Parathyroid adenoma (tissue), 2 donors: ENCODE results near the gene CXCL1.

Experiments used
- H2AFZ ChIP-seq: fragments of 300-600 bp; sonication (generic); one replicate; pipeline ENCODE4 v1.7.0; 2017; ENCODE audit warnings: antibody characterized with exemption, mild to moderate bottlenecking
- H3K27ac ChIP-seq: fragments of 300-600 bp; sonication (generic); one replicate; pipeline ENCODE4 v1.7.0; 2017
- H3K27me3 ChIP-seq: fragments of 300-600 bp; sonication (generic); one replicate; pipeline ENCODE4 v1.7.0; 2017; ENCODE audit warnings: low read length; ENCODE audit not compliant: control insufficient read depth, insufficient read depth
- H3K36me3 ChIP-seq: fragments of 300-600 bp; sonication (generic); one replicate; pipeline ENCODE4 v1.7.0; 2017; ENCODE audit warnings: low read length; ENCODE audit not compliant: control insufficient read depth, insufficient read depth
- H3K4me1 ChIP-seq: fragments of 300-600 bp; sonication (generic); one replicate; pipeline ENCODE4 v1.7.0; 2017; ENCODE audit warnings: control low read depth
- H3K4me2 ChIP-seq: fragments of 300-600 bp; sonication (generic); one replicate; pipeline ENCODE4 v1.7.0; 2017; ENCODE audit warnings: low read length
- H3K4me3 ChIP-seq: fragments of 300-600 bp; sonication (generic); one replicate; pipeline ENCODE4 v1.7.0; 2017; ENCODE audit warnings: low read depth, low read length
- H3K79me2 ChIP-seq: fragments of 300-600 bp; sonication (generic); one replicate; pipeline ENCODE4 v1.7.0; 2017; ENCODE audit warnings: control low read depth
- H3K9ac ChIP-seq: fragments of 300-600 bp; sonication (generic); one replicate; pipeline ENCODE4 v1.7.0; 2017; ENCODE audit warnings: mild to moderate bottlenecking
- H3K9me3 ChIP-seq: fragments of 300-600 bp; sonication (generic); one replicate; pipeline ENCODE4 v1.7.0; 2017; ENCODE audit warnings: low read length; ENCODE audit not compliant: control insufficient read depth
- CTCF ChIP-seq: fragments of 300-600 bp; sonication (generic); IDR thresholded peaks from one replicate; pipeline ENCODE4 v1.7.0; 2017; ENCODE audit warnings: antibody characterized with exemption, mild to moderate bottlenecking
- donor health status: primary hyperparathyroidism.

CXCL1 gene

GRCh38 chr4:73848183-73848777, 20.9 kb upstream of the CXCL1 start:
- H2AFZ ChIP-seq, result no peak overlapping the region
- no peaks in the 10 kb centered on the region for H3K4me1 ChIP-seq
- H3K27ac ChIP-seq, result no peak overlapping the region
- no peaks in the 10 kb centered on the region for H3K79me2 ChIP-seq
- no peaks in the 10 kb centered on the region for H3K36me3 ChIP-seq
- no peak for TF ChIP-seq CTCF
- no peak overlapping the region for H3K4me2 ChIP-seq
- H3K9me3 ChIP-seq, result no peaks in the 10 kb centered on the region
- H3K27me3 ChIP-seq, result no peaks in the 10 kb centered on the region
- no peak overlapping the region for H3K4me3 ChIP-seq
- no peak overlapping the region for H3K9ac ChIP-seq

- Histone ChIP-seq H3K27ac (no peak overlapping the region), H3K9ac (no peak overlapping the region), H3K79me2 (no peaks in the 10 kb centered on the region), H3K36me3 (no peaks in the 10 kb centered on the region), H2AFZ (no peak overlapping the region), H3K4me2 (no peak overlapping the region), H3K4me3 (no peak overlapping the region), H3K9me3 (no peaks in the 10 kb centered on the region), H3K4me1 (no peaks in the 10 kb centered on the region), H3K27me3 (no peaks in the 10 kb centered on the region)
- no peak for TF ChIP-seq CTCF
Observed at GRCh38 chr4:73850261-73850970, 18.8 kb upstream of the CXCL1 start.

- no peak for TF ChIP-seq CTCF
- Histone ChIP-seq H3K4me2 (no peak overlapping the region), H3K36me3 (no peaks in the 10 kb centered on the region), H3K9ac (no peak overlapping the region), H3K4me1 (no peaks in the 10 kb centered on the region), H3K9me3 (no peaks in the 10 kb centered on the region), H3K27ac (no peak overlapping the region), H3K27me3 (no peaks in the 10 kb centered on the region), H2AFZ (no peak overlapping the region), H3K4me3 (no peak overlapping the region), H3K79me2 (no peaks in the 10 kb centered on the region)
Observed at GRCh38 chr4:73851293-73851692, 17.9 kb upstream of the CXCL1 start.

- no peak overlapping the region for H3K4me2 ChIP-seq
- H3K27me3 ChIP-seq, result no peaks in the 10 kb centered on the region
- H3K27ac ChIP-seq, result no peak overlapping the region
- H3K9ac ChIP-seq, result no peak overlapping the region
- no peak overlapping the region for H2AFZ ChIP-seq
- no peaks in the 10 kb centered on the region for H3K4me1 ChIP-seq
- TF ChIP-seq CTCF, result no peak
- H3K79me2 ChIP-seq, result no peaks in the 10 kb centered on the region
- no peaks in the 10 kb centered on the region for H3K36me3 ChIP-seq
- H3K4me3 ChIP-seq, result no peak overlapping the region
- no peaks in the 10 kb centered on the region for H3K9me3 ChIP-seq
Observed at GRCh38 chr4:73852771-73853170, 16.4 kb upstream of the CXCL1 start.

GRCh38 chr4:73853246-73853704, 15.9 kb upstream of the CXCL1 start, which contains the start of gene PF4V1:
Gene PF4V1 (plus strand): TSS chr4:73853296. CDS start chr4:73853363, 67 bp downstream.
- H3K4me1 ChIP-seq, result no peaks in the 10 kb centered on the region
- H3K27ac ChIP-seq, result no peak within 1 kb of the TSS
- no peak within 1 kb of the TSS for H3K4me2 ChIP-seq
- H3K79me2 ChIP-seq, result no peaks in the 10 kb centered on the region
- H3K4me3 ChIP-seq, result no peak within 1 kb of the TSS
- H2AFZ ChIP-seq, result no peak within 1 kb of the TSS
- no peaks in the 10 kb centered on the region for H3K27me3 ChIP-seq
- no peak for TF ChIP-seq CTCF
- H3K36me3 ChIP-seq, result no peaks in the 10 kb centered on the region
- H3K9me3 ChIP-seq, result no peaks in the 10 kb centered on the region
- no peak within 1 kb of the TSS for H3K9ac ChIP-seq
